ENCODE measurements around the gene FBXO10. TPM values are rescaled to one million over a fixed set of nuclear protein-coding genes. Genes with fewer than 3 reads are reported as not detected.

Gene FBXO10
- total and polyA plus RNA-seq, 2 of the 4 experiments (the other 2 are of a cell fraction): 6.6 to 6.7 TPM

GRCh38 chr9:37540634-37541033 is 35.5 kb downstream of the FBXO10 start:
- TF ChIP-seq RAD21 (IDR thresholded peaks at IDR 0.05; ENCODE audit: low read length) (no peak), MAZ (IDR thresholded peaks at IDR 0.05; ENCODE audit: borderline replicate concordance, low read depth, low read length) (no peak), BHLHE40 (IDR thresholded peaks at IDR 0.05; ENCODE audit: low read depth, low read length) (no peak), CEBPB (IDR thresholded peaks at IDR 0.05; ENCODE audit: low read depth, low read length) (no peak), MXI1 (IDR thresholded peaks at IDR 0.05; ENCODE audit: borderline replicate concordance, low read depth, low read length) (no peak), POLR2A (IDR thresholded peaks at IDR 0.05; ENCODE audit: low read depth, low read length) (no peak), FOS (IDR thresholded peaks at IDR 0.05; ENCODE audit: low read depth, low read length) (no peak), MAFK (IDR thresholded peaks at IDR 0.05; ENCODE audit: low read depth, low read length) (no peak), CHD1 (IDR thresholded peaks at IDR 0.05; ENCODE audit: low read depth, low read length) (no peak), RCOR1 (IDR thresholded peaks at IDR 0.05; ENCODE audit: insufficient replicate concordance, low read length) (no peak)
- TF ChIP-seq, protein P1, sequence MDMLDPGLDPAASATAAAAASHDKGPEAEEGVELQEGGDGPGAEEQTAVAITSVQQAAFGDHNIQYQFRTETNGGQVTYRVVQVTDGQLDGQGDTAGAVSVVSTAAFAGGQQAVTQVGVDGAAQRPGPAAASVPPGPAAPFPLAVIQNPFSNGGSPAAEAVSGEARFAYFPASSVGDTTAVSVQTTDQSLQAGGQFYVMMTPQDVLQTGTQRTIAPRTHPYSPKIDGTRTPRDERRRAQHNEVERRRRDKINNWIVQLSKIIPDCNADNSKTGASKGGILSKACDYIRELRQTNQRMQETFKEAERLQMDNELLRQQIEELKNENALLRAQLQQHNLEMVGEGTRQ (IDR thresholded peaks at IDR 0.05; ENCODE audit: low read depth, low read length): no peak
- in situ Hi-C loops (cut with MboI; ENCODE audit: low sequenced_read_pairs) (no loop called here), intact Hi-C loops (cut with micrococcal nuclease) (no loop called here), dilution Hi-C loops (cut with HindIII; ENCODE audit: low sequenced_read_pairs, unreplicated experiment) (no loop called here)
- H3K9ac ChIP-seq (ENCODE audit: low read depth, low read length): no peak overlapping the region
- WGBS, 2 experiments (ENCODE audit: extremely low coverage in 2 of 2, insufficient read length in 1 of 2): no CpG with 5 or more reads among the region's 3 CpGs
- ChIA-PET POLR2A (ENCODE audit: unreplicated experiment) (no interaction called here), CTCF (no interaction called here)
- no peak overlapping the region for H2BK5ac ChIP-seq (ENCODE audit: low read depth, low read length, poor library complexity, severe bottlenecking)
- no peak overlapping the region for H2BK20ac ChIP-seq (ENCODE audit: low read depth, low read length)
- no peaks in the 10 kb centered on the region for H3K27me3 ChIP-seq (ENCODE audit: control insufficient read depth, insufficient read depth, low read length)
- no peak overlapping the region for H2AFZ ChIP-seq (replicated peaks; ENCODE audit: low read length, poor library complexity)
- H3K18ac ChIP-seq (ENCODE audit: low read depth, low read length): no peak overlapping the region
- DNase-seq: no peak
- no peak overlapping the region for H3K4me3 ChIP-seq (ENCODE audit: insufficient read depth, low read depth, low read length)
- H3K14ac ChIP-seq (replicated peaks; ENCODE audit: low read depth, low read length): no peak overlapping the region
- H2BK15ac ChIP-seq (ENCODE audit: low read depth, low read length): no peak overlapping the region
- H3K4me1 ChIP-seq (ENCODE audit: control insufficient read depth, insufficient read depth, low read length): no peaks in the 10 kb centered on the region
- peaks cover 24% of the 10 kb centered on the region for H3K36me3 ChIP-seq (ENCODE audit: control insufficient read depth, insufficient read depth, low read length)
- no peak overlapping the region for H3K23ac ChIP-seq (ENCODE audit: low read depth, low read length)
- no TSS peak for BruUV-seq (replicated peaks)
- no peak overlapping the region for H4K8ac ChIP-seq (ENCODE audit: low read depth in 2 of 2, low read length in 2 of 2)
- H3K9me1 ChIP-seq (ENCODE audit: insufficient read depth, low read length): peaks cover 2% of the 10 kb centered on the region; the same call in 1 of the 2 replicates
- H4K5ac ChIP-seq (ENCODE audit: low read depth, low read length): no peak overlapping the region
- no peaks in the 10 kb centered on the region for H3K9me3 ChIP-seq (ENCODE audit: control insufficient read depth, insufficient read depth, low read length)
- H3K27ac ChIP-seq (ENCODE audit: insufficient read depth, low read length): no peak overlapping the region
- ATAC-seq (ENCODE audit: low read depth): no peak
- H3K56ac ChIP-seq (ENCODE audit: extremely low read depth, insufficient read depth, low read length): no peak overlapping the region
- H3K79me1 ChIP-seq (ENCODE audit: low read depth in 1 of 2, low read length in 2 of 2): 0 out of 4 replicates have a peak, but pooled peaks cover 0 to 4% of the 10 kb centered on the region in 2 experiments
- H4K20me1 ChIP-seq (ENCODE audit: insufficient read depth, low read length): no peaks in the 10 kb centered on the region
- no peak overlapping the region for H2AK9ac ChIP-seq (replicated peaks; ENCODE audit: low read depth, low read length, poor library complexity)
- no peak overlapping the region for H2AK5ac ChIP-seq (ENCODE audit: low read depth, low read length)
- H4K91ac ChIP-seq (ENCODE audit: insufficient read depth, low read depth, low read length): no peak overlapping the region
- no peak overlapping the region for H2BK120ac ChIP-seq (ENCODE audit: low read depth, low read length)
- H3K4me2 ChIP-seq (ENCODE audit: low read depth, low read length): no peak overlapping the region
- no peak overlapping the region for H3K4ac ChIP-seq (ENCODE audit: low read depth, low read length)

All from IMR-90 (cell line).